ENCODE data around the gene KRT5.

The KRT5 gene

GRCh38 chr12:52517888-52518287 is 2.3 kb downstream of the KRT5 start:
- no peak overlapping the region for H3K27ac ChIP-seq
- no peak for TF ChIP-seq CTCF (conservative IDR thresholded peaks at IDR 0.05)

GRCh38 chr12:52517005-52517835 is 3.0 kb downstream of the KRT5 start:
- H3K27ac ChIP-seq = no peak overlapping the region
- no peak for TF ChIP-seq CTCF (conservative IDR thresholded peaks at IDR 0.05)

- no peak for TF ChIP-seq CTCF (conservative IDR thresholded peaks at IDR 0.05)
- H3K27ac ChIP-seq = no peak overlapping the region
Observed at GRCh38 chr12:52515927-52516831, 4.0 kb downstream of the KRT5 start.

- TF ChIP-seq CTCF (conservative IDR thresholded peaks at IDR 0.05) = no peak
- no peak overlapping the region for H3K27ac ChIP-seq
Observed at GRCh38 chr12:52515319-52515646, 4.9 kb downstream of the KRT5 start.

GRCh38 chr12:52514471-52515318 is 5.5 kb downstream of the KRT5 start:
- no peak overlapping the region for H3K27ac ChIP-seq

GRCh38 chr12:52513736-52514135 is 6.5 kb downstream of the KRT5 start:
- no peak overlapping the region for H3K27ac ChIP-seq
- TF ChIP-seq CTCF (conservative IDR thresholded peaks at IDR 0.05) = no peak

More at GRCh38 chr12:52514471-52515318, 5.5 kb downstream of the KRT5 start:
- no peak for TF ChIP-seq CTCF (conservative IDR thresholded peaks at IDR 0.05)

Measured in VCaP (cell line).